K562 (cell line): ENCODE results near the gene PPP1R9B. TPM values are rescaled to one million over a fixed set of nuclear protein-coding genes. Genes with fewer than 3 reads are reported as not detected.

Experiments
- ATAC-seq: fragments of 200-7000 bp; cut with Tn5 transposase; 3 replicates; pipeline ENCODE4 v1.9.1; 2020; ENCODE audit warnings: moderate library complexity
- BruUV-seq: library from RNA; stranded (reverse); fragments of 400-500 nt; replicated peaks from 2 replicates; lab custom pipeline; 2021; lab: Mats Ljungman, UMichigan
- CTCF ChIA-PET: fragments of 300-600 bp; formaldehyde crosslinking; extraction: SDS; loops from one replicate; lab custom pipeline; 2021; ENCODE audit warnings: low intra/inter-chr PET ratio; lab: Yijun Ruan, JAX
- POLR2A ChIA-PET: fragments of 300-600, 350-650 bp; sonication (Branson Sonifier 250); formaldehyde crosslinking; extraction: SDS; loops from one replicate; lab custom pipeline; 2021; ENCODE audit warnings: antibody characterized with exemption, inconsistent platforms; lab: Yijun Ruan, JAX
- DNase-seq, 4 experiments: peaks; one replicate each; pipeline versions ENCODE4 v3.0.0 to v3.0.0-alpha.2; 2011 to 2018; ENCODE audit warnings: low spot score in 3 of 4, mixed read lengths in 3 of 4; ENCODE audit errors: extremely low read depth in 1 of 4
- FAIRE-seq: peaks from 2 replicates; lab custom pipeline; 2011; peaks lifted over from hg19 to GRCh38; lab: Jason Lieb, UNC
- H2AFZ ChIP-seq: 2 replicates; pipeline ENCODE4 v1.6.0; 2011; ENCODE audit warnings: low read depth, low read length, control low read depth, inconsistent platforms
- H3K27ac ChIP-seq: fragments of 200-600 bp; 3 replicates; pipeline ENCODE4 v1.8.0; 2011; ENCODE audit warnings: low read depth, mild to moderate bottlenecking, control low read depth, inconsistent platforms, low read length, moderate library complexity, mixed read lengths; ENCODE audit errors: extremely low read depth
- H3K27me3 ChIP-seq, 2 experiments: fragments of 300-600 bp in 1 of 2; 2 replicates in 1 of 2; 3 replicates in 1 of 2; pipeline versions ENCODE4 v1.6.0 to v1.8.0; 2011; ENCODE audit warnings: inconsistent platforms in 2 of 2, low read length in 2 of 2, mild to moderate bottlenecking in 1 of 2, mixed read lengths in 1 of 2, moderate library complexity in 1 of 2; ENCODE audit not compliant: control insufficient read depth in 2 of 2, insufficient read depth in 2 of 2
- H3K36me3 ChIP-seq: fragments of 300-600 bp; 3 replicates; pipeline ENCODE4 v1.8.0; 2011; ENCODE audit warnings: mild to moderate bottlenecking, low read length, inconsistent platforms; ENCODE audit not compliant: control insufficient read depth, insufficient read depth
- H3K4me1 ChIP-seq, 2 experiments: fragments of 200-600 bp in 1 of 2; replicated peaks in 1 of 2; 2 replicates in 1 of 2; 3 replicates in 1 of 2; pipeline versions ENCODE4 v1.5.1 to v1.8.0; 2011; ENCODE audit warnings: inconsistent platforms in 2 of 2, low read length in 2 of 2, mild to moderate bottlenecking in 1 of 2, mixed read lengths in 1 of 2, moderate library complexity in 1 of 2; ENCODE audit not compliant: control insufficient read depth in 2 of 2, insufficient read depth in 2 of 2
- H3K4me2 ChIP-seq: 2 replicates; pipeline ENCODE4 v1.6.1; 2011; ENCODE audit warnings: low read length, control low read depth, inconsistent platforms, mixed read lengths; ENCODE audit not compliant: insufficient read depth
- H3K4me3 ChIP-seq: fragments of 200-600 bp; sonication (generic), shearing (Covaris generic); 2 replicates; pipeline ENCODE4 v1.5.1; 2016; ENCODE audit warnings: control low read depth, inconsistent platforms
- H3K79me2 ChIP-seq: fragments of 200-600 bp; 3 replicates; pipeline ENCODE4 v1.8.0; 2011; ENCODE audit warnings: low read length, inconsistent platforms; ENCODE audit not compliant: control insufficient read depth, insufficient read depth
- H3K9ac ChIP-seq, 2 experiments: 2 replicates each; pipeline versions ENCODE4 v1.6.0 to v1.6.1; 2011; ENCODE audit warnings: low read depth in 2 of 2, low read length in 2 of 2, control low read depth in 1 of 2, inconsistent platforms in 1 of 2, mild to moderate bottlenecking in 1 of 2, mixed read lengths in 1 of 2; ENCODE audit not compliant: insufficient read depth in 1 of 2
- H3K9me1 ChIP-seq: one replicate; pipeline ENCODE4 v1.6.0; 2011; ENCODE audit warnings: inconsistent platforms, mild to moderate bottlenecking, low read length, moderate library complexity; ENCODE audit not compliant: control insufficient read depth, insufficient read depth
- H3K9me3 ChIP-seq: replicated peaks from 2 replicates; pipeline ENCODE4 v1.5.1; 2011; ENCODE audit warnings: low read depth, low read length, inconsistent platforms; ENCODE audit not compliant: control insufficient read depth, insufficient read depth
- H4K20me1 ChIP-seq: replicated peaks from 2 replicates; pipeline ENCODE4 v1.6.1; 2011; ENCODE audit warnings: low read length, inconsistent platforms, mixed read lengths; ENCODE audit not compliant: control insufficient read depth, insufficient read depth
- CEBPB ChIP-seq: fragments of 450-650 bp; IDR thresholded peaks from 2 replicates; pipeline ENCODE4 v1.6.1; 2016; ENCODE audit warnings: missing genetic modification characterization, missing compliant biosample characterization
- NFE2L1 ChIP-seq: fragments of 450-650 bp; IDR thresholded peaks from 2 replicates; pipeline ENCODE4 v1.6.1; 2016; ENCODE audit warnings: missing genetic modification characterization, low read depth, mild to moderate bottlenecking, missing compliant biosample characterization, moderate library complexity, borderline replicate concordance
- RAD51 ChIP-seq: fragments of 450-650 bp; IDR thresholded peaks from 2 replicates; pipeline ENCODE4 v1.7.1; 2016; ENCODE audit warnings: low read depth, mild to moderate bottlenecking, borderline replicate concordance
- ZFP30 ChIP-seq: fragments of 250-450 bp; sonication (Bioruptor Pico); IDR thresholded peaks from 2 replicates; pipeline ENCODE4 v1.8.0; 2022; ENCODE audit warnings: moderate library complexity, mild to moderate bottlenecking, inconsistent platforms, borderline replicate concordance
- WGBS: fragments of 100-300 bp; shearing (Covaris generic); methylation state at CpG from one replicate; pipeline ENCODE4 v1.1.6; 2016; ENCODE audit warnings: low coverage, mixed read lengths; ENCODE audit not compliant: insufficient coverage; ENCODE audit errors: missing lambda C conversion rate; 5-methylcytosine and 5-hydroxymethylcytosine counted together
- in situ Hi-C: fragments of 300-500 bp; cut with MboI; formaldehyde crosslinking; loops from 4 replicates; pipeline ENCODE4 v1.15.0; 2018; ENCODE audit warnings: inconsistent platforms, mixed read lengths
- intact Hi-C: fragments of 100-400 bp; cut with micrococcal nuclease; formaldehyde crosslinking; loops from 2 replicates; pipeline ENCODE4 v1.14.2; 2022
- polyA plus RNA-seq, 8 experiments: library from polyadenylated mRNA; depleted of rRNA in 4 of 8; stranded (reverse) in 5 of 8; unstranded in 3 of 8; fragments of >200 nt; fragmentation: Nextera tagmentation in 2 of 8; fragmentation: Illumina TruSeq in 1 of 8; extraction: Ambion mirVana in 2 of 8; extraction: Trizol in 1 of 8; gene quantifications; 2 replicates each; pipeline versions ENCODE4 v1.2.1 to v1.2.3, GENCODE V29; 2011 to 2014; ENCODE audit warnings: inconsistent platforms in 1 of 8, missing spikeins in 1 of 8
- total RNA-seq, 7 experiments: library from RNA; depleted of rRNA in 6 of 7; stranded (reverse); fragments of >200 nt in 6 of 7; fragmentation: Illumina TruSeq in 2 of 7; extraction: Trizol in 2 of 7; gene quantifications; 2 replicates each; pipeline versions ENCODE4 v1.2.1 to v1.2.3, GENCODE V29; 2011 to 2021; ENCODE audit warnings: low replicate concordance in 1 of 7
- TF ChIP-seq, protein P1 (sequence below): sonication (generic); formaldehyde crosslinking; IDR thresholded peaks from 2 replicates; pipeline ENCODE4 v1.5.0; 2020; ENCODE audit warnings: missing genetic modification reagents
- TF ChIP-seq, protein P2 (sequence below): sonication (generic); formaldehyde crosslinking; IDR thresholded peaks from 2 replicates; pipeline ENCODE4 v1.8.0; 2022; ENCODE audit warnings: missing genetic modification reagents, mild to moderate bottlenecking, moderate library complexity, borderline replicate concordance

The PPP1R9B gene
- total and polyA plus RNA-seq, 9 of the 15 experiments (the other 6 are each of a cell fraction or from before 2014, with no cell fraction given) = 0.10 to 63.5 (median 24.7) TPM

DNA sequence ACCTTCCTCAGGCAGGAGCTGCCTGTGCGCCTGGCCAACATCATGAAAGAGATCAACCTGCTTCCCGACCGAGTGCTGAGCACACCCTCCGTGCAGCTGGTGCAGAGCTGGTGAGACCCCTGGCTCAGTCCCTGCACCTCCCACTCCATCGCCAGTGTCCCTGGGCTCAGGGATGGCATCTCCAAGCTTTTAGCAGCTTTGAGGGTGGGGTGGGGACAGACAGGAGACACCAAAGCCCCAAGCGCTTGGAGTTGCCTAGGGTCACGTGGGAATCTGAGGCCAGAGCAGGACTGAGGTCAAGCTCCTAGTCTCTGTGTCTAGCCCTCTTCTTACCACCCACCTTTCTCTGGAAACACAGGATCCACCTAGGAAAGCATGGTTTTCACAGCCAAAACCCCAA lies 53.0 kb downstream of the PPP1R9B start:
- H3K9me3 ChIP-seq = no peaks in the 10 kb centered on the region
- no peaks in the 10 kb centered on the region for H3K79me2 ChIP-seq
- H3K36me3 ChIP-seq = no peaks in the 10 kb centered on the region
- POLR2A ChIA-PET = interaction anchor here (0.8 kb wide), 1 partner anchor 18 kb away, joined by 4 read pairs; no protein-coding TSS in a partner anchor
- intact Hi-C loops (no loop called here), in situ Hi-C loops (loop anchor here (5.0 kb wide), 1 partner anchor 195 kb away; no protein-coding TSS in a partner anchor)
- H2AFZ ChIP-seq = no peak overlapping the region
- H3K9ac ChIP-seq = no peak overlapping the region; a peak in 1 of 4 replicates
- peaks cover 4% of the 10 kb centered on the region for H3K9me1 ChIP-seq
- TF ChIP-seq, protein P1, sequence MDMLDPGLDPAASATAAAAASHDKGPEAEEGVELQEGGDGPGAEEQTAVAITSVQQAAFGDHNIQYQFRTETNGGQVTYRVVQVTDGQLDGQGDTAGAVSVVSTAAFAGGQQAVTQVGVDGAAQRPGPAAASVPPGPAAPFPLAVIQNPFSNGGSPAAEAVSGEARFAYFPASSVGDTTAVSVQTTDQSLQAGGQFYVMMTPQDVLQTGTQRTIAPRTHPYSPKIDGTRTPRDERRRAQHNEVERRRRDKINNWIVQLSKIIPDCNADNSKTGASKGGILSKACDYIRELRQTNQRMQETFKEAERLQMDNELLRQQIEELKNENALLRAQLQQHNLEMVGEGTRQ (CRISPR knock-in tag) = peak; percentile 42
- TF ChIP-seq CEBPB (tag) (no peak), ZFP30 (no peak), RAD51 (peak; percentile 19; the same call in 1 of the 2 replicates), NFE2L1 (tag) (no peak)
- TF ChIP-seq, protein P2, sequence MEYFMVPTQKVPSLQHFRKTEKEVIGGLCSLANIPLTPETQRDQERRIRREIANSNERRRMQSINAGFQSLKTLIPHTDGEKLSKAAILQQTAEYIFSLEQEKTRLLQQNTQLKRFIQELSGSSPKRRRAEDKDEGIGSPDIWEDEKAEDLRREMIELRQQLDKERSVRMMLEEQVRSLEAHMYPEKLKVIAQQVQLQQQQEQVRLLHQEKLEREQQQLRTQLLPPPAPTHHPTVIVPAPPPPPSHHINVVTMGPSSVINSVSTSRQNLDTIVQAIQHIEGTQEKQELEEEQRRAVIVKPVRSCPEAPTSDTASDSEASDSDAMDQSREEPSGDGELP (CRISPR knock-in tag) = no peak
- DNase-seq = no peak
- no TSS peak for BruUV-seq
- 0 out of 2 replicates have a peak, but pooled peaks cover 12% of the 10 kb centered on the region for H4K20me1 ChIP-seq
- no peak for FAIRE-seq
- no peak overlapping the region for H3K4me2 ChIP-seq
- WGBS = 17% methylated on average over 6 of the region's 7 CpGs
- no peak overlapping the region for H3K4me3 ChIP-seq
- H3K27me3 ChIP-seq = peaks cover 11 to 22% of the 10 kb centered on the region in 2 experiments; a peak in 4 of 5 replicates
- CTCF ChIA-PET = interaction anchor here (0.5 kb wide), 1 partner anchor 190 kb away, joined by 6 read pairs; no protein-coding TSS in a partner anchor
- H3K4me1 ChIP-seq = peaks cover 25 to 36% of the 10 kb centered on the region in 2 experiments; a peak in 4 of 5 replicates
- ATAC-seq = no peak
- H3K27ac ChIP-seq = no peak overlapping the region
